Stomach (tissue), 4 donors: ENCODE data around the gene GABRD.

Experiments used
- EP300 ChIP-seq: sonication (generic); formaldehyde crosslinking; IDR thresholded peaks from one replicate; pipeline ENCODE4 v1.6.1; 2017; ENCODE audit warnings: antibody characterized with exemption
- POLR2A ChIP-seq, 4 donors: fragments of 450-650 bp; IDR thresholded peaks; one replicate each; pipeline ENCODE4 v1.6.1; 2016; ENCODE audit warnings: antibody characterized with exemption in 4 of 4, control low read depth in 2 of 4, mild to moderate bottlenecking in 1 of 4, moderate library complexity in 1 of 4
- POLR2AphosphoS5 ChIP-seq, 3 donors: sonication (generic); formaldehyde crosslinking; IDR thresholded peaks; one replicate each; pipeline ENCODE4 v1.6.1; 2016; ENCODE audit warnings: antibody characterized with exemption in 3 of 3
- TF ChIP-seq, protein P1 (sequence below), 7 experiments: fragments of 450-650 bp in 4 of 7; fragments of 200-600 bp in 3 of 7; sonication (generic) in 3 of 7; IDR thresholded peaks; one replicate each; pipeline ENCODE4 v1.5.1; 2016 to 2019; ENCODE audit warnings: antibody characterized with exemption in 7 of 7, control low read depth in 2 of 7, mild to moderate bottlenecking in 1 of 7

DNA sequence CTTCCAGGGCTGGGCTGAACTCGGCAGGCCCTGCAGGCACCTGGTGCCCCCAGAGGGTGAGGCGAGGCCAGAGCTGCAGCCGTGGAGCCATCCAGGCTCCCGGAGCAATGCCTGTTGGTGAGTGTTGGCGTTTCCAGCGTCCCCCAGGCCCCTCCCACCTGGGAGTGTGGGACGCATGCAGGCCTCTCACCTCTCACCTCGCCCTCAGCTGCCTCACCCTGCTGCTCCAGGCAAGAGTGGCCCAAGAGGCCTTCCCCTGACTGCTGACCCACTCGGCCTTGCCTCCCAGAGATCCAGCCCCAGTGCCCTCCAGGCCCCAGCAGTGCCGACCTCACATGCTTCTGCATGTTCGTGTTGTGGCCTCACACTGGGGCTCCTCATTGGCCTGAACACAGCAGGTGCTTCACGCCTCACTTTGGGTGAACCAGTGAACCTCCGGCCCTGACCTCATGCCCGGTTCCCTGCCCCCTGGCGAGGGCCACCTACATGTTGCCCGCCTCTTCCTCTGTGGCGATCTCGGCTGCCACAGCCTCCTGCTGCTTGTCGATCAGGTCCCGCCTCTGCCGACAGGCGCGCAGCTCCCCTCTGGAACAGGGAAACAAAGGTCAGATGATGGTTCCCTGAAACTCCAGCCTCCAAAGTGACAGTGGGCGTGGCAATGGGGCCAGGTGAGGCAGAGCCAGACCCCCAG is 32.5 kb upstream of the GABRD start:
- TF ChIP-seq POLR2AphosphoS5 (IDR thresholded peaks at IDR 0.05) (no peak), POLR2A (IDR thresholded peaks at IDR 0.05) (no peak), EP300 (no peak)
- TF ChIP-seq, protein P1, sequence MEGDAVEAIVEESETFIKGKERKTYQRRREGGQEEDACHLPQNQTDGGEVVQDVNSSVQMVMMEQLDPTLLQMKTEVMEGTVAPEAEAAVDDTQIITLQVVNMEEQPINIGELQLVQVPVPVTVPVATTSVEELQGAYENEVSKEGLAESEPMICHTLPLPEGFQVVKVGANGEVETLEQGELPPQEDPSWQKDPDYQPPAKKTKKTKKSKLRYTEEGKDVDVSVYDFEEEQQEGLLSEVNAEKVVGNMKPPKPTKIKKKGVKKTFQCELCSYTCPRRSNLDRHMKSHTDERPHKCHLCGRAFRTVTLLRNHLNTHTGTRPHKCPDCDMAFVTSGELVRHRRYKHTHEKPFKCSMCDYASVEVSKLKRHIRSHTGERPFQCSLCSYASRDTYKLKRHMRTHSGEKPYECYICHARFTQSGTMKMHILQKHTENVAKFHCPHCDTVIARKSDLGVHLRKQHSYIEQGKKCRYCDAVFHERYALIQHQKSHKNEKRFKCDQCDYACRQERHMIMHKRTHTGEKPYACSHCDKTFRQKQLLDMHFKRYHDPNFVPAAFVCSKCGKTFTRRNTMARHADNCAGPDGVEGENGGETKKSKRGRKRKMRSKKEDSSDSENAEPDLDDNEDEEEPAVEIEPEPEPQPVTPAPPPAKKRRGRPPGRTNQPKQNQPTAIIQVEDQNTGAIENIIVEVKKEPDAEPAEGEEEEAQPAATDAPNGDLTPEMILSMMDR (IDR thresholded peaks at IDR 0.05): no peak
